ENCODE data around the gene IL1RAPL1.

Gene IL1RAPL1

DNA sequence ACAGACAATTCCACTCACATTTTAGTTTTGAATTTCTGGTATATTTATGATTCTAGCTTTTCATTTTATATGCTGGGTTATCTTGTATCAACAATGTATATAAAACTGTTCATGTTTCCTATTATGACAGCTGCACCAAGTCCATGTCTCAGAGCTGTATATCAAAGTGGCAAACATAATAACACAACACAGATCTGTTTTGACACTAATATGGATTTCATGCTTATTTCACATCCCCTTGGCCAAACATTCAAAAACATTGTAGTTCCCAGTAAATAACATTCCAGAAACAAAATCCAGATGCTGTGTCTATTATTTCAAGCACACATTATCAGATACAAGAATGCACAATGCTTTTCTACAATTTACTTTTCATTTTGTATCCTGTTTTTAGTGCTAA is 1247.5 kb downstream of the IL1RAPL1 start:
- DNase-seq, result no peak

DNA sequence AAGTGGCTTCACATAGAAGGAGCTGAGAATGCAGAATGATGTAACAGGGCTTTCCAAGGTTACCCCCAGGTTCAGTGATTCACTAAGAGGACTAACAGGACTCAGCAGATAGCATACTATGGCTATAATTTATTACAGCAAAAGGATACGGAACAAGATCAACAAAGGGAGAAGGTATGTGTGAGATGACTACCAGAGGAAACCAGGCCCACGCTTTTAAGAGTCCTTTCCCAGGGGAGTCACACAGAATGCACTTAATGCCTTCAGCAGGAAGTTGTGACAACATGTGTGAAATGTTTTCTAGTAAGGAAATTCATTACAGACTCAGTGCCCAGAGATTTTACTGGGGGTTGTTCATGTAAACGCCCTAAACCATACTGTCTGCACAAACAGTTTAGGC is 1254.5 kb downstream of the IL1RAPL1 start:
- no peak for DNase-seq

DNA sequence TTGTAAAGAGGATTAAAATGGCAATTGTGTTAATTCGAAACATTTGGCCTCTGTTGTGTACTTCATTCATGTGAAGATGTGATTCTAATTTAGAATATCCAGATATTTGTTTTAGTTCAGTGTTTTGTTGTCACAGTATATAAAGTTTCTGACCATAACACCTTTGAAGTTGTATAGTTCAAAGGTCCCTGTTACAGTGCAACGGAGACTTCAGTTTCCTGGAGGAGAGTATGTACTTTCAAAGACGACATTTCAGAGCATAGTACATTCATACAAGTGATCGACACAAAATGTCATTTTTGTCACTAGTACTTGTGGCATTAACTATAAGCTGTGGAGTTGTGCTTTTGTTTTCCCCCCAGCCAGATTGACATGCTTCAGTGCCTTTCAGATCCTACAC is 1255.3 kb downstream of the IL1RAPL1 start:
- DNase-seq, result no peak

DNA sequence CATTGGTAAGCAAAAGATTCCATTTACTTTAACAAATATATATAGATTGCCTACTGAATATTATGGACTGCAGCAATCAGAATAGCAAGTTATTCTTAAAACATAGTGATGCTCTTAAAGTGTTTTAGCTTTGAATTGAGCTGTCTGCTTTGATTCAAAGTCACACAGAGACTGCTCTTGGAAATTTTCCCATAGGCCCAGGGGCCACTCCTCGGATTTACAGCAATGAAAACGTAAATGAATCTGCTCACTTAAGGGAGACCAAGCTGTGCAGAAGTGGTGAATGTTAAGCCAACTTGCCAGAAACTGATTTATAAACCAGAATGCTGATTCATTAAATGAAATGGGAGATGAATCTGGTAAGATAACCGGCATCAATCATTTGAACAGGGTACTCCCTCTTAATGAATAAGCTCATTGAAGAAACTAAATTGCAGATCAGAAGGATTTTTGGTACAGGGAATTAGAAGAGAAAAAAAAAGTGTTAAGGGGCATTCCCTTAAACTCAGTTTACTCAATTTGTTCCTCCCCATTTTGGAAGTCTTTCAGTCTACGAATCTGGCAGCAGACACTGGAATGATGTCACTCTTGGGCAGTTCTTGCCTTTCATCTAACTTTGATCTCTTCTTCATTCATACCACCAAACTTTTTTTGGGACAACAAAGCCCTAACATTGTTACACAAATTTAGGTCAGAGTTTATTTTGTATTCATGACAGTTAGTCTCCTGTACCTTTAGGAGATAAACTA is 1264.8 kb downstream of the IL1RAPL1 start:
- no peak for DNase-seq

DNA sequence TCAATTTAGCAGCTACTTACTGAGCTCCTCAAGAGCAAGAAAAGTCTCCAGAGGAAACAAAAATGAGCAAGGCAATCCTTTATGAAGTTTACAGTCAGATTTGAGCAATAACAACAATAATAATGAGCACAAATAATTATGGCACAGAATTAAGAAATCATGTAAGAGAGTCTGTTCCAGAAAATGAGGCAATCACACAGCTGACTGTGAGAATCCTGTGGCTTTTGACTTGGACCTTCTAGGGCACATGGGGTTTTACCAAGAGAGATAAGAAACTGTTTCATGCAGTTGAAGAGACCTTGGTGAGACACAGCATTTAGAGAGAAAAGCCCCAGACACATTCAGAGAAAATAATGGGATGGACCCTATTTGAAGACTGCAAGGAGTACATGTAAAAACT is 1265.5 kb downstream of the IL1RAPL1 start:
- DNase-seq, result no peak

DNA sequence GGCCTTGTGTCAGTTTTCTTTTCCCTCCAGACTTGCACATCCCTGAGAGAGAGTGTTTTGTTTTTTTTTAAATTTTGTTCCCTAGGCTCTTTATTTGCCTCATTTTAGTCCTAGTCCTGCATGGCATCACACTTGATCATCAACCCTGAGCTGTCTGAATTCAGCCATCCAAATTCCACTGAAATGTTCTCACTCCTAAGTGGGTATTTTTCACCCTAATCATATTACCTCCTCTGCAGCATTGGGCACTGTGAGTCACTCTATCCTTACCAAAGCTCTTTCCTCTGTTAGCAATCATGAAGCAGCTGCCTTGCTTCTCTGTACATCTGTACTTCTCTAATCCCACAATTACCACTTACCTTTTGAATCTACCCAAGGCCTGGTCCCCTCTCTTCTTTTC is 1271.5 kb downstream of the IL1RAPL1 start:
- no peak for DNase-seq

DNA sequence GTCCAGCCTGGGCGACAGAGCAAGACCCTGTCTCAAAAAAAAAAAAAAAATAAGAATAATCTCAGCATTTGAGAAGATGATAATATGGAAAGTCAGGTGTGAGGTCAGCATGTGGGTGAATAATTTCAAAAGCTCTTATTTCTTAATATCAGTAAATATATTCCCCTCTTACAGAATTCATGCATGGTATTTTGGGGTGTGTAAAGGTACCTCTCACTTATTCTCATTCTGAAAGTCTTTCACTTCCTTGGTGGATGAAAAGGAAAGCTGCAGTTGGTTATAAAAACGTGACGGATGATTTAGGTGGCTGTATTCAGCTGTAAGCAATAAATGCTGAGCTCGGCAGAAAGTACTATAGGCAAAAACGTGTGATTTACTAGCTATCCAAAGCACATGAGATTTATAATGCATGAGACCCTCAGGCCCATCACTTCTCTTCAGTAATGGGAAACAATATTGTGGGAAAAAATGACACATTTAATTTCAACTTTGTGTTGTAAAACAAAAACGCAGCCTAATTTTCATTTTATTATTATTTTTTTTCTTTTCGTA is 1275.0 kb downstream of the IL1RAPL1 start:
- no peak for DNase-seq

DNA sequence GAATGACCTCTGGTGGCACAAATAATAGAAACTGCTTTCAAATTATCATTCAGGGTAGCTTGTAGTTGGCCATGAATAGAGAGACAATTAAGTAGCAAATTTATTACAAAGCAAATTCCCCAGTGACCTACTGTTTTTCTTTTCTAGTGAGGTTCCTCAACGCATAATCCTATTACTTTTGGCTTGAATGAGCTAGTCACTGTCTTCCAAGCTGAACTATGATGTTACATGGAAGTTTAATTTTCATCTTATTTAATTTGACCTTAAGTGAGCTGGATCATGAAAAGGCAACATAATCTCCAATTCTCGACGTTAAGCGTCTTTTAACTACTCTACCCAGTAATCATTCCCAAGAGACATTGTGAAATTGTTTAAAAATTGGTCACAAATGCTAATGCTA is 1280.7 kb downstream of the IL1RAPL1 start:
- DNase-seq, result no peak

DNA sequence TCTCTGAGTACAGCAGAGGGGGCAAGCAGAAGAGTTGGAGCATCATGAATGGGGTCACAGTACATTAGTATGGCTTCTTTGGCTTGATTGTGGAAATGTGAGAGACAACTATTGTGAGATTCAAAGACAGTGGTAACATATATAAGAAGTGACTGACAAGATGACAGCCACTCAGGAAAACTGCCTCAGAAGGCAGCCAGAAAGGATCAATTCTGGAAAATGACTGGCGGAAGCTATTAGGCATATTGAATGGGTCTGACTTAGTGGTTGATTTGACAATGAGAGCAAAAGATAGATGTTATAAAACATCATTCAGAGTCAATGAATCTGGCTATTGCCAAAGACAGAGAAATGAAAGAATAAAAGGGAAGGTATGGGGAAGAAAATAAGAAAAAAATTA is 1282.6 kb downstream of the IL1RAPL1 start:
- DNase-seq, result no peak

DNA sequence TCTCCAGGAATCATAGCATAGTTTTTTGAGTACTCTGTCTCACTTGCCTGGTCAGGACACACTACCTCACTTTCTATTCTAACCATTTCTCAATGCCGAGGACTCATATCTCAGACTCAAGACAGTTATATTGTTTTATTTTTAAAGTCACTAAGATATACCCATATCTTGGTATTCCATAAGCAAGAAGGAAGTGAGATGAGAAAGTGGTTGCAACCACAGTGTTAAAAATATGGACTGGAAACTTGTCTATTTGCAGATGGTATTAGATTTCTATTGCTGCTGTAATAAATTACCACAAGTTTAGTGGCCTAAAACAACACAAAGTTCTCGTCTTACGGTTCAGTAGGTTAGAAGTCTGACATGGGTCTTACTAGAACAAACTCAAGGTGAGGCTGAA is 1283.4 kb downstream of the IL1RAPL1 start:
- DNase-seq, result no peak

DNA sequence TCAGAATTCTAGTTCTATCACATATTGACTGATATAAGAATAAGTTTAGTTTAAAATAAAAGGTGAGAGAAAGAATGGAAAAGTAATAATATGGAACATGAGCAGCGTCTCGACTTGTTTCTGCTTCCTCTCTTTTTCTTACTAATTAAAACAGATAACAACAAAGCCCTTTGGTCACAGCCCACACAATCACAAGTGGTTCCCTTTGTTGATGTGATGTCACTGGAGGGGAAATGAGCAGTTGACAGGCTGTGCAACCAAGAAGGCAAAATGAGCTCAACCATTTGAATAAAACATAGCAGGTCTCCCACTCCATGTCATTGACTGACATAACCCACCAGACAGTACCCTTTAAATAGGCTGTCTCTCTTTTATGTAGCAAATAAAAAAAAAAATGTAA is 1285.6 kb downstream of the IL1RAPL1 start:
- DNase-seq, result no peak

DNA sequence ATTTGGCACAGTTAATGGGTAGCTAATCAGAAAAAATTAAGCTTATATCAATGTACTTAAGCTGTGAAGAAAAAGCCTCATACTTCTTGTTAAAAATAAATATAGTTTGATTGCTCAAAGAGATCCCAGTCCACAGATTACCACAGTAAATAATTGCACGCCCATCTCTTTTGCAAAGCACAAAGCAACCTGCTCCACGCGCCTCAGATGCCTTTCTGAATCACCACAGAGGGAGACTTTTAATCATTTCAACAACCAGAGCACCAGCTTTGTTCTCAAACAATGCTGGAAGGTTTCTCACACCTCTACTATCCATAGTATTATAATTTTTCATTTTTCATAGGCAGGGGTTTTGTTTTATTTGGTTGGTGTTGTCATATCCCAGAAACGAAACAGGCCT is 1289.5 kb downstream of the IL1RAPL1 start:
- DNase-seq, result no peak

DNA sequence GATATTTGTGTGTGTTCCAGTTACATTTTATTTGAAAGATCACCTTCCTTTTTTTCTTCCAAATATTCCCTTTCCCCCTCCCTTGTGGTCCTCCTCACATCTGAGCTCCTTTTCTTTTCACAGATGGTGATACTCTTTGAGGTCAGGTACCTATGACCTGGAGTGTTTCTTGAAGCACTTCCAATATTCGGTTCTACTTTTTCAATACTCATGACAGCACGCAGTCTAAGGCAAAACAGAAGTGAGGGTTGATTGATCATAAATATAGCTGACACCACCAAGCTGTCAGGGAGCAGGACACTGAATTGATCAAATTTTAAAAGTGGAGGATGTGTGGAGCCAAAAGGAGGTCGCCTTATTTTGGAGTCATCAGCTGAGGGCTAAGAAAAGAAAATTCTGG is 1293.7 kb downstream of the IL1RAPL1 start:
- DNase-seq, result no peak

DNA sequence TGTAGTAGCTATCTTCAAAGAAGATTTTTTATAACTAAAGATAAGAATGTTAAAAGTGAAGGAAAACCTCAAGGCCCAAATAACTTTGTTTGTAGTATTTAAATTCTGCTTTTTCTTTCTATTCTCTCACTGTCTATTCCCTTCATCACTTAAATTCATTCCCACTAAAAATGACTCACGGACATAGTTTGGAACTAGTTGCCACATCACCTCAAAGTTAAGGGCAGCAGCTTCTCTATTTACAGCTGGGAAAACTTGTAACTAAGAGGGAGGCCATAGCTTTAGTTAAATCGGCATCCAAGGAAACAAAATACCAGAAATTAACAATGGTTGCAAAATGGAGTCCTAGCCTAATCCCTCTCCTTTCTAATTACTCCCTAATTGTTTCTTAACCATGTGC is 1302.8 kb downstream of the IL1RAPL1 start:
- DNase-seq, result no peak

DNA sequence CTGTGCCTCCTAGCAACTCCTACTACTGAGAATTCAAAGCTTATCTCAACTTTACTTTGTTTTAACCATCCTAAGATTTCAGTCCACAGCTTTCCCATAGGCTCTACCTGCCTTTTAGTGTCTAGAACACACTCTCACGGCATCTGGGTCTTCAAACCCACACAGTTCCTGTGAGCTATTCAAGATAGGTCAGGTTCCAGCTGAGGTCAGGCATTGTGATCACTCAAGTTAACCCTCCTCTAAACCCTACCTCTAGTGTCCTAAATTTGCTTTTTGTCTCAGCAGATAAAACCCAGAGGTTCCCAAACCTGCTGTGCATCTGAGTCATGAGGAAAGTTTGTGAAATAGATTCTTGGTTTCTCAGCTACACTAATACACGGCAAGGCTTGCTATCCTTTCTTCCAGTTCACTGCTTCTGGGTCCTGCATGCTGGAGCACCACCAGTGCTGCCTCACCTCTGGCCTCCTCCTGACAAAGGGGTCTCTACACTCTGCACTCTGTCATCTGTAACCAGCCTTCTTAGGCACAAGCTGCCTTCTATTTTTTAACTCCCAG is 1303.5 kb downstream of the IL1RAPL1 start:
- no peak for DNase-seq

DNA sequence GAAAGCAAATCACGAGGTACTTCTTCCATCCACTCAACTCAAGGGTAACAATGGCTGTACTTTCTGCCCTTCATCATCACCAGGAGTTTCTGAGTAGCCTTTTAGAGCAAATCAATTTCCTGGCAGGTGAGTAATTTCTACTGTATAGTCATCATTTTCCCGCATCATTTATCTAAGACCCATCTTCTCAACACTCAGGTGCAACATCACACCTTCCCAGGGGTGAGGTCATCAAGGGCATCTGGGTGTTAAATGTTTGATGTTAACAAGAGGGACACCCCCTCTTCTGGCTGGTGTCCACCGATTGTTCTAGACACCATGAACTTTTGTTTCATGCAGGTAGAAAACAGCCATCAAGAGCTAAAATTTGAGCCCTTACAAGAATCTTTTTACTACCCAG is 1314.8 kb downstream of the IL1RAPL1 start:
- no peak for DNase-seq

DNA sequence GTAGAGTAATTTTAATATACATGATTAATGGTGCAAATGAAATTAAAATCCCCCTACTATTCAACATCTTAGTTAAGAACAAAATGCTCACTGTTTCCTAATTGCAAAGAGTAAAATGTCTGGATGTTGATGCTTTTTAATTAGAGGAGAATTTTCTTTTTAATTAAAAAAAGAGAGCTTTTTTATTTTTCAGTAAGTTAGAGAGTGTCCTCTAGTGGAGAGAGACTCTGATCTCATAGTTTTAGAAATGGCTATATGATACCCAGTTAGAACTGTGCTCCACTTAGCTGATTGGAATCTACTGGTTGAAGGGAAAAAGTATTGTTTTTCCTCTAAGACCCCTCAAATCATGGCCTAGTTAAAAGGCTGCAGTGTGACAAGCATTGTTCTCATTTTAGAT is 1316.1 kb downstream of the IL1RAPL1 start:
- DNase-seq, result no peak

DNA sequence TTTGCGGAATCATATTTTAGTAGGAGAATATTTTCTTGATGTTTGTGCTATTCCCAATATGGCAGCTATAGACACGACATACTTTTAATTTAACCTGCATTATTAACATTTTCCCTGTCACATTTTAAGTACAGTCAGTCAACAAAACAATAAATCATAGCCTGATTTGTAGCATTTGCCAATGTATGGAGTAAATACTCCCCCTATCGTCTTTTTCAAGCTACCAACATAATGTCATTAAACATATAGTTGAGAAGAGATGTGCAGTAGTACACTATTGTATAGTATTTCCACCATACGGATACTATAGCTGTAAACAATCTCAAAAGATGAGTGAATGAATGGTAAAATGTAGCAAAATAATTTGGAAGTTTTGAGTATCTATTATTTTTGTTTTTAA is 1324.4 kb downstream of the IL1RAPL1 start:
- no peak for DNase-seq

DNA sequence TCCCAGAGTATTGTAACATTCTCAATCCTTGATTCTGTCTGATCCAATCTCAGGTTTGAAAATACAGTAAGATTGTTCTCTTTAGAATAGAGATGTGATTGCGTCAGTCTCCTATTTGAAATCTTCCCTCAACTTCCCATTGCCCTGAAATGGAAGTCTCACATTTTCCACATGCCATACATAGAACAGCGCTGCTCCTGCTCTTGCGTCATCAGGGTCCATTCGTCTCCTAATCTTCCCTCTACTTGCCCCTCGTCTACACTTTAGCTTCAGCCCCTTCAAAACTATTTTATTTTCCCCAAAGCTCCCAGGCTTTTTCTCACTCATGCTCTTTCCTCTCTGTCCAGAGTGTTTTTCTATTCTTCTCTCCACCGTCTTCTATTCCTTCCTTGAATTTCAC is 1326.4 kb downstream of the IL1RAPL1 start:
- no peak for DNase-seq

DNA sequence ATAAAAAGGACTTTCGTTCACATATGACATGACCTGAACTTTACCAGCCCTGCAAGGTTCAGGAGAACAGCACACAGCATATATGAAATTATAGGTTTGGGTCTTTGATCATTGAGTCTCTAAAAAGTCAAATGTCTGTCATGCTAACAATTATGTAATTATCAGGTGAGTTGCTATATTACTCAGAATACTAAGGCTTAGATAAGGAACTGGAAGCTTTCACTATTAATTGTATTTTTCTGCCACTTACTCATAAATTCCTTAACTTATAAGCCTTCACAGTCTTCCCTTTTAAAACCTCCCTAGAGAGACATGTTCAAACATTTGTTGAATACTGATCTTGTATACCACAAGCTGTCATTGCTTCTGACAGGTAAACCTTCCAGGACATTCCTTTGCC is 1335.4 kb downstream of the IL1RAPL1 start:
- no peak for DNase-seq

DNA sequence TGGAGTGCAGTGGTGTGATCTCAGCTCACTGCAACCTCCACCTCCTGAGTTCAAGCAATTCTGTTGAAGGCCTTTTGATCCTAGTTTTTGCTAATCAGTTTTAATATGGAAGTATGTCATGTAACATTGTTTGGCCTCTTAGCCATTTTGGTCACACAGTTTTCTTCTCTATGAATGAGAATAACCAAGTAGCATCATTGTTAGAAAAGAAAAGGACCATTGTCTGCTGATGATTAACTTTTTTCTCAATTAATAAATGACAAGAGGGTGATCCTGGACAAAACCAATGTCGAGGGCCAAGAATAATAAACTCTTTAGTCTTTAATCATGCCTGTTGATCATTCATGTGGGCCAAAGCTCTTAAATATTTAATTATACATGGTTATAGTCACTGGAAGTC is 1338.8 kb downstream of the IL1RAPL1 start:
- no peak for DNase-seq

DNA sequence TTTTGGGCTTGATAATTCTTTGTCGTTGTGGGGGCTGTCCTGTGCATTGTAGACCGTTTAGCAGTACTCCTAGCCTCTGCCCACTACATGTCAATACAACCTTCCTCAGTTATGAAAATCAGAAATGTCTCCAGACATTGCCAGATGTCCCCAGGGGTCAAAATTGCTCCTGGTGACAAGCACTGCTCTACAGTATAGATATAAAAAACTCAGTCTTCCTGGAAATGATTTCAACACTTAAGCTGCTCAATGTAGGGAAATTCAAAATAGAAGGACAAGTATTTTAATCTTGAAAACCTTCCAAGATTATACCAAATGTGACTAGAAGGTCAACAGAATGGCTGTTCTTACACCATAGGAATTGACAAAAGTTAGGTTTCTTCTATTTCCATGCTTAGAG is 1339.4 kb downstream of the IL1RAPL1 start:
- no peak for DNase-seq

DNA sequence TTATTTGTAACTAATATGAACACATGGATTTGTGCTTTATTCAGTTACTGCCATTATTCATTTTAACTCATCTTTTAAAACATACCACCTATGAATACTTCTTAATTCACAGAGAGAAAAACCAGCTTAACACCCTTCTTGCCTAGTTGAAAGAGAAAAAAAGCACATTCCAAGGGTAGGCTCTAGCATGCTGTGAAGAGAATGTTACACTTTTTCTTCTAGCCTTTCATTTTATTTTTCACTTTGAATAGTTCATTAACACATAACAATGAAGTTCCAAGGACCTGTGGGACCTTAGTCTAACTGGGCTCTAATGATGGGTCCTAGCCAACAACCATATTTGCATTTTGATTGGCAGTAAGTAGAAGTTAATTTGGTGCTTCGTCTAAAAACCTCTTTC is 1348.2 kb downstream of the IL1RAPL1 start:
- no peak for DNase-seq

DNA sequence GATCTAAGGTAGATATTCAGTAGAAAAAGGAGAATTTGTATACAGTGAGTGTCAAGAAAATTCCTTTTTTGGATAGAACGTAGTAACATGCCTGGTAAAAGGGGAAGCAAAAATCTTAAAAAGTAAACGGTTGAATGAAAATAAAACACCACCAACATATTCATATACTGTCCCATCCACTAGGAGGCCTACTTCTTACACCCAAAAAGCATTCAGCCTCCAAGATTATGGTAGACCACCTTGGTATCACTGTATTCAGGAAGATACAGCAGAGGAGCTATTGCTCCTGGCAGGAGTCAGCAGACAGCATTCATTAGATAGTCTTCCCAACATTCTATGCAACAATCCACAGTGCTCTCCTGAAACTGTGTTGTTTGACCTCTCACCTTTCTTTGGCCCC is 1353.5 kb downstream of the IL1RAPL1 start:
- no peak for DNase-seq

DNA sequence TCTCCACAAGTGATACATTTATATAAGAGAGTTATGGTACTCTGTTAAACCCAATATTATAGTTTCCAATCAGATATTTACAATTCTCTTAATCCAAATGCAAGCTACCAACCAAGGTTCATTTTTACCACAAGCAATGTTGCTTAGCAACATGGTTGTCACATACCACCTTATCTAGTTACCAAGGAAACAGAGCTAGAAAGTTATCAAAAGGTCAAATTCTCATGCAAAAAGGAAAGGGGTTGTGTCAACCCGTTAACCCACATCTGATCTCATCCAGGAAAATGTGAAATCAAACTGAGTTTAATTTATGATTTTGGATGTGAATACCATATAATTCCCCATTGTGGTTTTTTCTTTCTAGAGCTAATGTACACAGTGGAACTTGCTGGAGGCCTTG is 1354.0 kb downstream of the IL1RAPL1 start:
- no peak for DNase-seq

Measured in CD4-positive, alpha-beta T cell treated with Interleukin-10 for 1 hour (primary cell).